GM18870 (cell line): ENCODE data around the gene ZC3H12D.
"Not testable (repeated sequence)": the region's sequence is repeated elsewhere in the genome, so short reads cannot be mapped to it uniquely, and the experiment has no call there.

Experiments
- ATAC-seq: cut with Tn5 transposase; IDR thresholded peaks from one replicate; pipeline ENCODE4 v1.9.1; 2021; ENCODE audit warnings: moderate library complexity; ENCODE audit not compliant: unreplicated experiment

ZC3H12D gene

DNA sequence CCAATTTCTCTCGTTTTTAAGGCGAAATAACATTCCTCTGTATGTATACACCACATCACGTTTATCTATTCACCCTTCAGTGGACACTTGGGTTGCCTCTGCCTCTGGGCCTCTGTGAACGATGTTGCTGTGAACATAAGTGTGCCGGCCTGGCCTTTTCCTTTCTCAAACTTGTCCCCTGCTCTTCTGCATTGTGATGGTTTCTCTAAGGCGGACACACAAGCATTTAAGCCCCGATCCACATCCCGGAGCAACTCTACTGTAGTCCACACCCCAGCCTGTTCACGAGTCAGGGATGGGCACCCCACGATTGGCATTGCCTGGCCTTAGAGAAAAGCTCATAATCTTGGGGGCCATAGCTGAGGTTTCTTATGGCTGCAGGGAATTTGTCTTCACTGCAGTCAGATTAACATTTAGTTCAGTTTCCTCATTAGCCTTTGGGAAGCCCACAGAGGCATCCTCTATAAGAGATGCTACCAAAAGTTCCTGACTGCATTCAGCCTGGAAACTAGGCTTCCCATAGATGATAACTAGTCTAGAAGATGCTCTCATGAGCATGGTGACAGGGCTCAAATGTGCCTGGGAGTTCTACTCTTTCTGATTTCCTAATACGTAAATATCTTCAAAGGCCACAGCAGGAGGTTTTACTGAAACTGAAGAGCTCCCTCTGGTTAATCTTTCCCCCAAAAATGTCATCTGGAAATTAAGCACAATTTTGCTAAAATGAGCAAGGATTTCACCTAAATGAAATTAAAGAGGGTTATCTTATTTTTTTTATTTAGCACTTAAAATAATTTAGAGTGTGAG lies 762 bp downstream of the ZC3H12D start:
- ATAC-seq = no peak

GRCh38 chr6:149483334-149483725 lies 1.5 kb downstream of the ZC3H12D start:
- no peak for ATAC-seq

GRCh38 chr6:149482545-149483333 lies 2.1 kb downstream of the ZC3H12D start:
- ATAC-seq = no peak

- ATAC-seq = no peak
Measured at GRCh38 chr6:149480502-149481280, 4.1 kb downstream of the ZC3H12D start.

DNA sequence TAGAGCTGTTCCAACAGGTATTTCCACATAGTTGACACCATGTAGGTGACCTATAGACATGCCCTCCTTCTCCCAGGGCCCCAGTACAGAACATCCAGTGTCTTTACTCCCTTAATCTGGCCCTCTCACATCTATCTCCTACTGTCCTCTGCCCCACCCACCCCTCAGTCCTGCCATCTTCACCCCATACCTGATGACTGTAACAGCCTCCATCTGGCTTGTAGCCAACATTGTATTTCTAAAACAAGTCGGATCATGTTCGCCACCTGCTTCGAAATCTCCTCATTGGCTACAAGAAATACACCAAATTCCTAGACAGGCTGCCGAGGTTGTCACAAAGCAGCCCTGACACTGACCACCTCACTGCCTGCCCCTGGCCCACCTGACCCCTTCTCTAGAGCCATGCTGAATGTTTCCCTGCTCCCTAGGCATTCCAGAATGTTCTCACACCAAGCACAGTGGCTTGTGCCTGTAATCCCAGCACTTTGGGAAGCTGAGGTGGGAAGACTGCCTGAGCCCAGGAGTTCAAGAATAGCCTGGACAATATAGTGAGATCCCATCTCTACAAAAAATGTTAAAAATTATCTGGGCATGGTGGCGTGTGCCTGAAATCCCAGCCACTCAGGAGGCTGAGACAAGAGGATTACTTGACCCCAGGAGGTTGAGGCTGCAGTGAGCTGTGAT lies 6.0 kb downstream of the ZC3H12D start:
- ATAC-seq = no peak

- ATAC-seq = no peak
Measured at GRCh38 chr6:149477544-149477943, 7.3 kb downstream of the ZC3H12D start.

DNA sequence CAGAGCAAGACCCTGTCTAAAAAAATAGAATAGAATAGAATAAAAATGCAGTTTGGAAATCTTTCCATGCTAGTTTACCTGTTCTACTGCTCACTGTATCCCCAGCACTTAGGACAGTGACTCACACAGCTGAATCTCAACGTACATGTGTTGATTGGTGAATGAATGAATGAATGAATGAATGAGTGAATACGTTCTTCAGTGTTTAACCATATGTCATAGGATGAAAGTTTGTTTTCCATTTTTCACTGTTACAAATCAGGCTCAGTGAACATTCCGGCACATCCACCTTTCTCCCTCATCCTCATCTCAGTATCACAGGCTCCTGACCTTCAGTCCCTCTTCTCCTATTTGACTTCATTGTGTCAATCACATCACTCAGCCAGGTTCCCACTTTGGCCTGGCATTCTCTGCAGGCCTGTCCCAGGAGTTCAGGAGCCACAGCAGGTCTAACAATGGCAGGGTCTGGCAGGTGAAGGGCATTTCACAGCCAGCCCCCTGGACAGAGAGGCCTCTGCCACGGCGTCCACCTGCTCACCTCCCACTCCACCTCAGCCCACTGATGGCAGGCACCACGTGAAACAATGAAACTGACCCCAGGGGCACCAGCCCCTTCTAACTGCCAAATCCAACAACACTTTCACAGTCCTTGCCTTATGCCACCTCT lies 7.9 kb downstream of the ZC3H12D start:
- ATAC-seq = no peak

DNA sequence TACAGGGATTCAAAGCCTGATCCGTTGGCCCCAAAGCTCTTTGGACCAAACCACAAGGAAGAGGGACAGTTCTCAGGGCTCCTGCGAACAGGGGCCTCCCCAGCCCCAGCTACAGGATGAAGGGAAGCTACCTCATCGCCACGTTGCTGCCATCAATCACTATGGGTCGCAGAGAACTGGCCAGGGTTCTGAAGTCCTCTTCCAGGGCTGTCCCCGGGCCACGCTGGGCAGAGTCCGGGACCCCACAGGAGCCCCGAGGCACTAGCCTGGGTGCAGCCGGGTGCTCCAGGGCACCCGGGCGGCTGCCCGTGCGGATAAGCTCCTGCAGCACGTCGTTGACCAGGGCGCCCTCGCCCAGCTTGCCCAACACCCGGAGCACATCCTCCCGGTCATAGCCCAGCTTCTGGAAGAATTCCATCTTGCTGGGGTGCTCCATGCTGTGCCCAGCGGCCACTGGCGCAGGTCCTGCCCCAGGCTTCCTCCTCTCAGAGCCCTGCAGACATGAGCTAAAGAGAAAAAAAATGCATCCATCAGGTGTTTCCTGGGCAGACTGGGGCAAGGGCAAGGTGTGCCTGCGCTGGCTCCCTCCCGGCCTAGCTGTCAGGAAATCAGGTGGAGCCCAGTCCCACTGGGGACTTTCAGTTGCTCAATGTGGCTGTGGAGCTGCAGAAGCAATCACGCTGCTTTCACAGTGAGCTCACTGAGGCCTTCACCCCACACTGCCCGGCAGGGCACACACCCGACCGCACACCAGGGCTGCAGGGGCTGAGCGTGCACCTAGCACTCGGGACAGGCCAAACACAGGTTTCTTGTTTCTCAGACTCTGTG lies 10.5 kb downstream of the ZC3H12D start:
- no peak for ATAC-seq

GRCh38 chr6:149473080-149474052 lies 11.4 kb downstream of the ZC3H12D start:
- no peak for ATAC-seq

GRCh38 chr6:149472241-149472640 lies 12.6 kb downstream of the ZC3H12D start:
- ATAC-seq = no peak

GRCh38 chr6:149471801-149472200 lies 13.0 kb downstream of the ZC3H12D start:
- ATAC-seq = peak; percentile 39

GRCh38 chr6:149470948-149471347 lies 13.9 kb downstream of the ZC3H12D start:
- ATAC-seq = no peak

DNA sequence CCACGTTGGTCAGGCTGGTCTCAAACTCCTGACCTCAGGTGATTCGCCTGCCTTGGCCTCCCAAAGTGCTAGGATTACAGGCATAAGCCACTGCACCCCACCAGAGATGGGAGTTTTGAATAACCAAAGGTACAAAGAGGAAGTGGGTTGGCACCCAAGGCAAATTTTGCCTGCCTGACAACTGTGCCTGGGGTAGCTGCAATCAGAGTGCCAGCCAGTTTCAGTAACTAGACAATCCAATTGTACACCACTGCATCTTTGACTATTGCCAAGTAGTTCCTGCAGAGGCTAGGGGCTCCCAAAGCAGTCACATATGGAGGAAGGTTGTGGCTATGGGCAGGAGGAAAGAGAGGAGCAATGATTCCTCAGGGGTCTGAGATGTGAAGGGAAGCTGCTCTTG lies 16.6 kb downstream of the ZC3H12D start:
- ATAC-seq = peak; percentile 29

DNA sequence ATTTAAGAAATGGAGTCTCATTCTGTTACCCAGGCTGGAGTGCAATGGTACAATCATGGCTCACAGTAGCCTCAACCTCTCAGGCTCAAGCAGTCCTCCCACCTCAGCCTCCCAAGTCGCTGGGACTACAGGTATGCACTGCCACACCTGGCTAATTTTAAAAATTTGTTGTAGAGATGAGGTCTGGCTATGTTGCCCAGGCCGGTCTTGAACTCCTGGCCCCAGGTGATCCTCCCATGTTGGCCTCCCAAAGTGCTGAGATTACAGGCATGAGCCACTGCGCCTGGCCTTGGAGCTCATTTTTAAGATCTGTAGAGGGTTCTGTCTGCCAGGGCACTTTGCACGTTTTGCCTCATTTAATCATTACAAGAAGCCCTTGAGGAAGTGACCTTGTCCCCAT lies 17.5 kb downstream of the ZC3H12D start:
- no peak for ATAC-seq

DNA sequence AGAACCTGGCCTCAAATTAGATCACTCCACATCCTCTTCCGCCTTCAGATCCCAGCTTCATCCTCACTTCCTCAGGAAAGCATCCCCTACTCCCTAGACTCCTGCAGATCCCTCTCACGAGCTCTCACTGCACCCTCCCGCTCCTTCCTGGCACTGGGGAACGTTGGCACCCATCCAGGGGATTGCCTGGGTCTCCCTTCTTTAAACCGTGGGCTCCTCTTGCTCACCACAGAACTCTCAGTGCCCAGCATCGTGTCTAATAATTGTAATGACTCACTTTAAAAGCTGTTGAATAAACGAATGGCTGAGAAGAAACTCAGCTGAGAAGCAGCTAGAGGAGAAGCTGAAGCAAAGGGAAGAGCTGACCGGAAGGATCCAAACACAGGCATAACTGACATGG lies 20.4 kb downstream of the ZC3H12D start:
- no peak for ATAC-seq

DNA sequence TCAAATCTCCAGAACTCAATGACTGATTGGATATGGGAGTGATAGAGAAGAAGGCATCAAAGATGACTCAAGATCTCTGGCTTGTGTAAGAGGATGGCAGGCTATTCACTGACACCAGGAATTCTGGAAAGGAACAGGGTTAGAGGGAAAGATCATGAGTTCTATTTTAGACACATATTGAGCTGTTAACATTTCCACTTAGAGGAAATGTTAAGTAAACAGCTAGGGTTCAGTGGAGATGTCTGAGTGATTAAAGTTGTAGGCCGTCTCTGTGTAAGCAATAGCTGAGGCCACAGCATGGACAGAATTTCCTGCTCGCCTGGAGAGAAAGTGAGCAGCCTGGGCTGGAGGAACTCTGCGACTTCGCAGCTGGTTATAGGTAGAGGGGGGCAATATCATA lies 21.0 kb downstream of the ZC3H12D start:
- ATAC-seq = no peak

- ATAC-seq = not testable (repeated sequence)
Measured at GRCh38 chr6:149462712-149463111, 22.1 kb downstream of the ZC3H12D start.

DNA sequence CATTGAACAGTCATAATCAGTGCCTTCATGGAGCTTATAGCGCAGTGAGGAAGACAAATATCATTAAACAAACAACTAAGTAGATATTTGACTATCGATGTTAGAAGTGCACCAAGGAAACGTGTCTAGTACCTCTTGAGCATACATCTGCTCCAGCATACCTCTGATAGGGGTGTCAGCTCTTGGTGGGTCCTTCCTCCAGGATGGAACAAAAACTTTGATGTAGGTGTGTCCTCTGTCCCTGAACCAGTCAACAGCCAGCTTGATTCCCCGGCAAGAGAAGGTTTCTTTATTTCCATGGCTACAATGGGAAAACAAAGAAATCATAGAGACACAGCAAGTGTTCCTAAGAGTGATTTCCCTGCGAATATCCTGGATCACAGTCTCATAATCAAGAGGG lies 23.1 kb downstream of the ZC3H12D start:
- ATAC-seq = no peak
